Neural cell (in vitro differentiated cells): ENCODE measurements around the gene RNF181.

Source experiments
- CTCF ChIP-seq: fragments of 450-650 bp; IDR thresholded peaks from 2 replicates; pipeline ENCODE4 v1.5.1; 2014; ENCODE audit warnings: antibody characterized with exemption, mild to moderate bottlenecking, moderate library complexity; ENCODE audit not compliant: poor library complexity, severe bottlenecking
- POLR2AphosphoS5 ChIP-seq: IDR thresholded peaks from 2 replicates; pipeline ENCODE4 v1.6.1; 2012

DNA sequence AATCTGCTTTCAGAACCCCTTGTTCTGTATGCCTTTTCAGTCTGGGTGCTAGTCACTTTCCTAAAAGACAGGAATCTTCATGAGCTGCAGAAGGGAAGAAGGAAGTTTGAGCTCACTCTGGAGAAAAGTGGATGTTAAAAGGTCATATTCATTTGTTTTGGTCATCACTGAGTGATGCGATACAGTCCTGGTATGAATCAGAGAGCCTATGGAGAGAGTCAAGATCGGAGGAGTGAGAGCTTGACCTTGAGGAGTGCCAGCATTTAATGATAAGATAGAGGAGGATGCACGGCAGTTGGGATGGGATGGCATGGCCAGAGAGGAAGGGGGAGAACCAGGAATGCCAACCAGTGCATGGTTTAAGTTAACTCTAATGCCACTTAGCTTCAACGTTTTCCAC lies 40.1 kb downstream of the RNF181 start:
- no peak for TF ChIP-seq POLR2AphosphoS5
- no peak for TF ChIP-seq CTCF
